OCI-LY1 (cell line): ENCODE results near the gene GOLGA6L24.
"Not testable (repeated sequence)": the region's sequence is repeated elsewhere in the genome, so short reads cannot be mapped to it uniquely, and the experiment has no call there.

Source experiments
- CTCF ChIP-seq: fragments of 200-600 bp; sonication (generic), shearing (Covaris generic); IDR thresholded peaks from 2 replicates; pipeline ENCODE4 v1.5.1; 2017; ENCODE audit warnings: mild to moderate bottlenecking, antibody characterized with exemption, low read length, moderate library complexity, mixed read lengths
- EZH2 ChIP-seq: fragments of 200-600 bp; sonication (generic), shearing (Covaris generic); IDR thresholded peaks from 2 replicates; pipeline ENCODE4 v1.8.0; 2017; ENCODE audit warnings: borderline replicate concordance, mixed run types, mild to moderate bottlenecking, antibody characterized with exemption, low read length, moderate library complexity, mixed read lengths

- TF ChIP-seq EZH2, CTCF: not testable (repeated sequence)
These were observed 49.2 kb downstream of the GOLGA6L24 start for GRCh38 chr15:28308718-28309117.
